Vagina (tissue), 2 donors: ENCODE data around the gene BPIFB4. TPM values are rescaled to one million over a fixed set of nuclear protein-coding genes. Genes with fewer than 3 reads are reported as not detected.

ENCODE experiments used
- DNase-seq, 2 donors: peaks; one replicate each; pipeline ENCODE4 v3.0.0-alpha.2; 2017; ENCODE audit errors: extremely low spot score in 2 of 2
- H3K27ac ChIP-seq: fragments of 200-600 bp; sonication (generic); one replicate; pipeline ENCODE4 v1.5.1; 2019
- H3K27me3 ChIP-seq: fragments of 200-600 bp; sonication (generic); one replicate; pipeline ENCODE4 v1.5.1; 2019
- H3K36me3 ChIP-seq, 2 donors: fragments of 200-600 bp; sonication (generic); one replicate each; pipeline ENCODE4 v1.5.1; 2017 to 2019
- H3K4me1 ChIP-seq: fragments of 200-600 bp; sonication (generic); one replicate; pipeline ENCODE4 v1.5.1; 2019
- H3K4me3 ChIP-seq, 2 donors: fragments of 200-600 bp; sonication (generic); 1 replicate in 1 of 2; 2 replicates in 1 of 2; pipeline ENCODE4 v1.5.1; 2016 to 2019
- H3K9me3 ChIP-seq: fragments of 200-600 bp; sonication (generic); one replicate; pipeline ENCODE4 v1.5.1; 2019
- POLR2A ChIP-seq, 2 donors: fragments of 450-650 bp; IDR thresholded peaks; one replicate each; pipeline ENCODE4 v1.6.1; 2017; ENCODE audit warnings: antibody characterized with exemption in 2 of 2, mild to moderate bottlenecking in 2 of 2, moderate library complexity in 2 of 2
- POLR2AphosphoS5 ChIP-seq, 2 donors: sonication (generic); formaldehyde crosslinking; IDR thresholded peaks; one replicate each; pipeline ENCODE4 v1.9.0; 2017; ENCODE audit warnings: antibody characterized with exemption in 2 of 2, mild to moderate bottlenecking in 2 of 2, low read depth in 1 of 2; ENCODE audit not compliant: insufficient read depth in 1 of 2
- intact Hi-C: fragments of 100-400 bp; cut with DNase I; formaldehyde crosslinking; loops from one replicate; pipeline ENCODE4 v1.15.1; 2023
- total RNA-seq: library from RNA; depleted of rRNA; stranded (reverse); fragments of >200 nt; gene quantifications from one replicate; pipeline ENCODE4 v1.2.3, GENCODE V29; 2016
- TF ChIP-seq, protein P1 (sequence below), 3 experiments: fragments of 450-650 bp in 2 of 3; fragments of 200-600 bp in 1 of 3; sonication (generic) in 1 of 3; IDR thresholded peaks; one replicate each; pipeline ENCODE4 v1.5.1; 2017 to 2019; ENCODE audit warnings: antibody characterized with exemption in 3 of 3, mild to moderate bottlenecking in 2 of 3, moderate library complexity in 2 of 3

The BPIFB4 gene
- total RNA-seq, 1 donor from 2014 or later = not detected

DNA sequence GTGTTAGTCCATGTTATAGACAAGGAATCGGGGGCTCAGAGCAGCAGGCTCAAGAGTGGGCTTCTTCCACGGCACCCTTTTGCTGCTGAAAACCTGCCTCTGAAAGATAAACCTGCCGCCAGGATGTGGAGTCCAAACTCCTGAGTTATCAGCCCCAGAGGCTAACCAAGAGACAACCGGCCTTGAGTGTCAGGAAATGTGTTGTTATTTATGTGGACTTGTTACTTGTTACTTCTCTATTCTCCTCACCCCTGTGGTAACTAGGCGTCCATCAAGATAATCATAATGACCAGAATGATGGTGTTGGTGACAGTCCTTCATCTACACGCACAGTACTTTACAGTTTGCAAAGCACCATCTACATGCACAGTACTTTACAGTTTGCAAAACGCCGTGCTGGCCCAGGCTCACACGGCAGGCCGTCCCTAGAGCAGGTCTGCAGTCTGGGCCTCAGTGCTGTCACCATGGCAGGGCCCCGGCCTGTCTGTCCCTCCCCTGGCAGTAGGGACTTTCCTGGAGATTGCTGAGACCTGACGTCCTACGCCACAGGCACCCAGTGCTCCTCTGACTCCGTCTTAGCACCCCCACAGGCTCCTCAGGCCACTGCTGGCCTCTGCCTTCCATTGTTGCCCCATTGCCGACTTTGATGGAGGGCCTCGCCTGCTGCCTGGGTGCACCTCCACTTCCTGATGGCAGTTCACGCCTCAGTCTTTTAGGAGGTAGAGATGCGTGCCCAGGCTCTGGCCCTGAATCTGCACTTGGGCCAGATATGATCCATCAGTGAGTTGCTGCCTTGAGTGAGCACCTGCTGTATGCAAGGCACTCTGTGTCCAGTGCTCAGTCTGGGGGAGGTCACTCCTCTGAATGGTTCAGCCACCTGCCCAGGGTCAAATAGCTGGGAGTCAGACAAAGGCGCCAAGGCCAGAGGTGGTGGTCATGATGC is 9.1 kb upstream of the BPIFB4 start:
- Histone ChIP-seq H3K4me1 (no peaks in the 10 kb centered on the region), H3K4me3 (no peak overlapping the region), H3K27ac (no peak overlapping the region), H3K36me3 (no peaks in the 10 kb centered on the region), H3K27me3 (no peaks in the 10 kb centered on the region), H3K9me3 (no peaks in the 10 kb centered on the region)
- DNase-seq = no peak
- TF ChIP-seq POLR2AphosphoS5 (IDR thresholded peaks at IDR 0.05; ENCODE audit: insufficient read depth in 1 of 2, low read depth in 1 of 2) (no peak), POLR2A (IDR thresholded peaks at IDR 0.05) (no peak)
- TF ChIP-seq, protein P1, sequence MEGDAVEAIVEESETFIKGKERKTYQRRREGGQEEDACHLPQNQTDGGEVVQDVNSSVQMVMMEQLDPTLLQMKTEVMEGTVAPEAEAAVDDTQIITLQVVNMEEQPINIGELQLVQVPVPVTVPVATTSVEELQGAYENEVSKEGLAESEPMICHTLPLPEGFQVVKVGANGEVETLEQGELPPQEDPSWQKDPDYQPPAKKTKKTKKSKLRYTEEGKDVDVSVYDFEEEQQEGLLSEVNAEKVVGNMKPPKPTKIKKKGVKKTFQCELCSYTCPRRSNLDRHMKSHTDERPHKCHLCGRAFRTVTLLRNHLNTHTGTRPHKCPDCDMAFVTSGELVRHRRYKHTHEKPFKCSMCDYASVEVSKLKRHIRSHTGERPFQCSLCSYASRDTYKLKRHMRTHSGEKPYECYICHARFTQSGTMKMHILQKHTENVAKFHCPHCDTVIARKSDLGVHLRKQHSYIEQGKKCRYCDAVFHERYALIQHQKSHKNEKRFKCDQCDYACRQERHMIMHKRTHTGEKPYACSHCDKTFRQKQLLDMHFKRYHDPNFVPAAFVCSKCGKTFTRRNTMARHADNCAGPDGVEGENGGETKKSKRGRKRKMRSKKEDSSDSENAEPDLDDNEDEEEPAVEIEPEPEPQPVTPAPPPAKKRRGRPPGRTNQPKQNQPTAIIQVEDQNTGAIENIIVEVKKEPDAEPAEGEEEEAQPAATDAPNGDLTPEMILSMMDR (IDR thresholded peaks at IDR 0.05) = no peak
- intact Hi-C loops = no loop called here

GRCh38 chr20:33071198-33071597 is 8.2 kb upstream of the BPIFB4 start:
- Histone ChIP-seq H3K9me3 (no peaks in the 10 kb centered on the region), H3K36me3 (no peaks in the 10 kb centered on the region), H3K27ac (no peak overlapping the region), H3K27me3 (no peaks in the 10 kb centered on the region), H3K4me1 (no peaks in the 10 kb centered on the region), H3K4me3 (no peak overlapping the region)
- no peak for DNase-seq
- intact Hi-C loops = no loop called here
- TF ChIP-seq POLR2A (IDR thresholded peaks at IDR 0.05) = no peak
- TF ChIP-seq, protein P1 (IDR thresholded peaks at IDR 0.05) = no peak

DNA sequence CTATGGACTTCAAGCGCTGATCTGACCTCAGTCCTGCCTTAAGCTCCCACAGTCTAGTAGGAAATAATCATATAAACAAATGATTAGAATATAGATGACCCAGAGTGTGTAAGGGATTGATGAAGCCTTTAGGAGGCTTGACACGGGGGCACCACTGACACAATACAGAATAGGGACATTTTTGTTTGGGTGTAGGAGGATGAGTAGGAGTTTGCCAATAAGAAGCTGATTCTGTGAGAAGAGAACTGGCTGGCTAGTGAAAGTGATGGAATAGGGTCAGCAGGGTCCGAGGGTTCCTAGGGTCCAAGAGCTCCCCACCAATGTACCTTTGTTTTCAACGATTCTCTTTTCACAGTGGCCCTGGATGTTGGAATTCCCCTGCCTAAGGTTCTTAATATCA is 7.1 kb upstream of the BPIFB4 start:
- Histone ChIP-seq H3K36me3 (no peaks in the 10 kb centered on the region), H3K27me3 (no peaks in the 10 kb centered on the region), H3K4me1 (no peaks in the 10 kb centered on the region), H3K9me3 (no peaks in the 10 kb centered on the region), H3K27ac (no peak overlapping the region), H3K4me3 (no peak overlapping the region)
- TF ChIP-seq POLR2AphosphoS5 (IDR thresholded peaks at IDR 0.05; ENCODE audit: insufficient read depth in 1 of 2, low read depth in 1 of 2) (no peak), POLR2A (IDR thresholded peaks at IDR 0.05) (no peak)
- TF ChIP-seq, protein P1 (IDR thresholded peaks at IDR 0.05) = no peak
- DNase-seq = no peak
- intact Hi-C loops = no loop called here

GRCh38 chr20:33072813-33073212 is 6.6 kb upstream of the BPIFB4 start:
- H3K4me1 ChIP-seq = no peaks in the 10 kb centered on the region
- no peaks in the 10 kb centered on the region for H3K36me3 ChIP-seq
- DNase-seq = no peak
- H3K27me3 ChIP-seq = no peaks in the 10 kb centered on the region
- H3K9me3 ChIP-seq = no peaks in the 10 kb centered on the region
- TF ChIP-seq, protein P1 (IDR thresholded peaks at IDR 0.05) = no peak
- TF ChIP-seq POLR2AphosphoS5 (IDR thresholded peaks at IDR 0.05; ENCODE audit: insufficient read depth in 1 of 2, low read depth in 1 of 2) (no peak), POLR2A (IDR thresholded peaks at IDR 0.05) (no peak)
- H3K4me3 ChIP-seq = no peak overlapping the region
- no peak overlapping the region for H3K27ac ChIP-seq
- intact Hi-C loops = no loop called here

GRCh38 chr20:33074675-33075074 is 4.8 kb upstream of the BPIFB4 start:
- no peak for DNase-seq
- TF ChIP-seq POLR2A (IDR thresholded peaks at IDR 0.05) (no peak), POLR2AphosphoS5 (IDR thresholded peaks at IDR 0.05; ENCODE audit: insufficient read depth in 1 of 2, low read depth in 1 of 2) (no peak)
- TF ChIP-seq, protein P1 (IDR thresholded peaks at IDR 0.05) = no peak
- Histone ChIP-seq H3K27me3 (no peaks in the 10 kb centered on the region), H3K36me3 (no peaks in the 10 kb centered on the region), H3K27ac (no peak overlapping the region), H3K9me3 (no peaks in the 10 kb centered on the region), H3K4me3 (no peak overlapping the region), H3K4me1 (no peaks in the 10 kb centered on the region)
- intact Hi-C loops = no loop called here
